Measurements from ENCODE around the gene CST6. TPM values are rescaled to one million over a fixed set of nuclear protein-coding genes. Genes with fewer than 3 reads are reported as not detected.

The CST6 gene
- total and polyA plus RNA-seq, 4 donors: not detected

DNA sequence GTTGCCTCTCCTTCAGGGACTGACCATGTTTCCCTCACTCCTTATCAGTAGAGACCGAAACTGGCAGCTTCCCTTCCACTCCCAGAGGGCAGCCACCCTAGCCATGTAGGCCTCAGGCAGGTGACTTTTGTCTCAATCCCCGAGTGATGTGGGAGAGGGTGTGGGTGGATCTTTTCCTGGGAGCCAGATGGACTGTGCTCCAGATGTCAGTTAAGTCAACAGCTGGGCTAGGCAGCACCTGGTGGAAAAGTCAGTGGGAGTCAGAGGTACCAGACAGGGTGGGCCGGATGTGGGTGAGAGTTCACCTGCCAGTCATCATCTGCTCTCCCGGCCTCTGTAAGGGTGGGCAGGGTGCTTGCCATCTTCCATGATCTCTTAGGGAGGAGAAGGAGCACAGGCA, 7.6 kb upstream of the CST6 start:
- no peaks in the 10 kb centered on the region for H3K9me3 ChIP-seq (ENCODE audit: control insufficient read depth in 4 of 4, low read length in 3 of 4)
- H3K4me3 ChIP-seq (ENCODE audit: low read depth in 1 of 3, low read length in 3 of 3): no peak overlapping the region
- peaks cover 4 to 30% (median 21%) of the 10 kb centered on the region in 4 donors for H3K4me1 ChIP-seq (ENCODE audit: control insufficient read depth in 4 of 4, insufficient read depth in 4 of 4, low read length in 3 of 4)
- no peak overlapping the region for H3K27ac ChIP-seq (ENCODE audit: low read depth in 1 of 2, low read length in 2 of 2)
- no peak for DNase-seq (ENCODE audit: low spot score)
- WGBS: 78% methylated on average over 4 of the region's 4 CpGs
- H3K36me3 ChIP-seq (ENCODE audit: control insufficient read depth in 4 of 4, insufficient read depth in 3 of 4, low read depth in 1 of 4, low read length in 3 of 4): peaks cover 0 to 20% (median 12%) of the 10 kb centered on the region in 4 donors
- H3K27me3 ChIP-seq (ENCODE audit: control insufficient read depth in 4 of 4, insufficient read depth in 4 of 4, low read length in 3 of 4): no peaks in the 10 kb centered on the region
- H3K9ac ChIP-seq (ENCODE audit: low read depth in 1 of 2, low read length in 2 of 2): no peak overlapping the region
- TF ChIP-seq SP1 (IDR thresholded peaks at IDR 0.05) (no peak), REST (IDR thresholded peaks at IDR 0.05) (no peak), YY1 (IDR thresholded peaks at IDR 0.05) (no peak)

GRCh38 chr11:66006134-66006890, 5.5 kb upstream of the CST6 start:
- TF ChIP-seq TAF1 (conservative IDR thresholded peaks at IDR 0.05) (no peak), RAD21 (IDR thresholded peaks at IDR 0.05) (no peak), SP1 (IDR thresholded peaks at IDR 0.05) (no peak), HNF4A (conservative IDR thresholded peaks at IDR 0.05) (no peak), JUND (IDR thresholded peaks at IDR 0.05) (no peak), YY1 (IDR thresholded peaks at IDR 0.05) (no peak), GABPA (IDR thresholded peaks at IDR 0.05 in 1 of 2, conservative IDR thresholded peaks at IDR 0.05 in 1 of 2) (no peak), REST (IDR thresholded peaks at IDR 0.05) (no peak), EGR1 (IDR thresholded peaks at IDR 0.05; ENCODE audit: low read depth in 2 of 2) (no peak), FOXA1 (IDR thresholded peaks at IDR 0.05) (no peak), RXRA (IDR thresholded peaks at IDR 0.05) (no peak)
- TF ChIP-seq, protein P1, sequence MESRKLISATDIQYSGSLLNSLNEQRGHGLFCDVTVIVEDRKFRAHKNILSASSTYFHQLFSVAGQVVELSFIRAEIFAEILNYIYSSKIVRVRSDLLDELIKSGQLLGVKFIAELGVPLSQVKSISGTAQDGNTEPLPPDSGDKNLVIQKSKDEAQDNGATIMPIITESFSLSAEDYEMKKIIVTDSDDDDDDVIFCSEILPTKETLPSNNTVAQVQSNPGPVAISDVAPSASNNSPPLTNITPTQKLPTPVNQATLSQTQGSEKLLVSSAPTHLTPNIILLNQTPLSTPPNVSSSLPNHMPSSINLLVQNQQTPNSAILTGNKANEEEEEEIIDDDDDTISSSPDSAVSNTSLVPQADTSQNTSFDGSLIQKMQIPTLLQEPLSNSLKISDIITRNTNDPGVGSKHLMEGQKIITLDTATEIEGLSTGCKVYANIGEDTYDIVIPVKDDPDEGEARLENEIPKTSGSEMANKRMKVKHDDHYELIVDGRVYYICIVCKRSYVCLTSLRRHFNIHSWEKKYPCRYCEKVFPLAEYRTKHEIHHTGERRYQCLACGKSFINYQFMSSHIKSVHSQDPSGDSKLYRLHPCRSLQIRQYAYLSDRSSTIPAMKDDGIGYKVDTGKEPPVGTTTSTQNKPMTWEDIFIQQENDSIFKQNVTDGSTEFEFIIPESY (IDR thresholded peaks at IDR 0.05): no peak
- TF ChIP-seq, protein P2, sequence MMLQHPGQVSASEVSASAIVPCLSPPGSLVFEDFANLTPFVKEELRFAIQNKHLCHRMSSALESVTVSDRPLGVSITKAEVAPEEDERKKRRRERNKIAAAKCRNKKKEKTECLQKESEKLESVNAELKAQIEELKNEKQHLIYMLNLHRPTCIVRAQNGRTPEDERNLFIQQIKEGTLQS (IDR thresholded peaks at IDR 0.05): no peak
- TF ChIP-seq, protein P3, sequence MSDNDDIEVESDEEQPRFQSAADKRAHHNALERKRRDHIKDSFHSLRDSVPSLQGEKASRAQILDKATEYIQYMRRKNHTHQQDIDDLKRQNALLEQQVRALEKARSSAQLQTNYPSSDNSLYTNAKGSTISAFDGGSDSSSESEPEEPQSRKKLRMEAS (IDR thresholded peaks at IDR 0.05): no peak
- Histone ChIP-seq H3K9me3 (ENCODE audit: control insufficient read depth in 4 of 4, low read length in 3 of 4) (no peaks in the 10 kb centered on the region), H3K27ac (ENCODE audit: low read depth in 1 of 2, low read length in 2 of 2) (no peak overlapping the region), H3K4me1 (ENCODE audit: control insufficient read depth in 4 of 4, insufficient read depth in 4 of 4, low read length in 3 of 4) (peaks cover 4 to 17% (median 13%) of the 10 kb centered on the region in 4 donors), H3K27me3 (ENCODE audit: control insufficient read depth in 4 of 4, insufficient read depth in 4 of 4, low read length in 3 of 4) (peaks cover 0 to under 1% (median 0%) of the 10 kb centered on the region in 4 donors), H3K9ac (ENCODE audit: low read depth in 1 of 2, low read length in 2 of 2) (no peak overlapping the region), H3K4me3 (ENCODE audit: low read depth in 1 of 3, low read length in 3 of 3) (no peak overlapping the region), H3K36me3 (ENCODE audit: control insufficient read depth in 4 of 4, insufficient read depth in 3 of 4, low read depth in 1 of 4, low read length in 3 of 4) (peaks cover 0 to 8% (median 3%) of the 10 kb centered on the region in 4 donors)
- 89% methylated on average over 13 of the region's 13 CpGs for WGBS
- DNase-seq (ENCODE audit: low spot score): no peak

Data from liver (tissue), 9 donors.